Omental fat pad (tissue), 4 donors: ENCODE data around the gene TUBE1. TPM values are rescaled to one million over a fixed set of nuclear protein-coding genes. Genes with fewer than 3 reads are reported as not detected.
A peak's percentile ranks its signal among the peaks of the same experiment; 100 is the strongest.

Experiments used
- ATAC-seq: fragments of 150-250 bp; one replicate; pipeline ENCODE4 v1.9.1; 2016; ENCODE audit warnings: mild to moderate bottlenecking, moderate library complexity; ENCODE audit not compliant: low FRiP score
- DNase-seq: peaks from one replicate; pipeline ENCODE4 v3.0.0-alpha.2; 2019; ENCODE audit warnings: low spot score
- CTCF ChIP-seq, 3 donors: fragments of 450-650 bp; IDR thresholded peaks; one replicate each; pipeline ENCODE4 v1.5.1; 2016 to 2017; ENCODE audit warnings: antibody characterized with exemption in 3 of 3, mild to moderate bottlenecking in 3 of 3, moderate library complexity in 2 of 3
- total RNA-seq, 4 donors: library from RNA; depleted of rRNA; stranded (reverse); fragments of >200 nt; gene quantifications; one replicate each; pipeline ENCODE4 v1.1.0, GENCODE V29; 2016

Gene TUBE1
- total RNA-seq, 4 donors from 2014 or later: 21.0 to 68.7 (median 31.6) TPM

GRCh38 chr6:112100561-112100960 lies 13.3 kb upstream of the TUBE1 start:
- ATAC-seq (no peak), DNase-seq (no peak)
- no peak for TF ChIP-seq CTCF (IDR thresholded peaks at IDR 0.05)

GRCh38 chr6:112096901-112097300 lies 9.6 kb upstream of the TUBE1 start:
- DNase-seq (no peak), ATAC-seq (no peak)
- no peak for TF ChIP-seq CTCF (IDR thresholded peaks at IDR 0.05)

GRCh38 chr6:112087916-112088315 lies 634 bp upstream of the TUBE1 start:
- no peak for TF ChIP-seq CTCF (IDR thresholded peaks at IDR 0.05)
- no peak for DNase-seq
- no peak for ATAC-seq

GRCh38 chr6:112086744-112087135 lies 542 bp downstream of the TUBE1 start:
- TF ChIP-seq CTCF (IDR thresholded peaks at IDR 0.05): no peak
- ATAC-seq: peak; percentile 38
- no peak for DNase-seq

GRCh38 chr6:112085286-112086065 lies 1.8 kb downstream of the TUBE1 start:
- no peak for DNase-seq
- no peak for ATAC-seq
- TF ChIP-seq CTCF (IDR thresholded peaks at IDR 0.05): no peak

GRCh38 chr6:112081569-112081968 lies 5.7 kb downstream of the TUBE1 start:
- no peak for DNase-seq
- ATAC-seq: no peak
- TF ChIP-seq CTCF (IDR thresholded peaks at IDR 0.05): no peak

GRCh38 chr6:112066606-112067005 lies 20.7 kb downstream of the TUBE1 start:
- no peak for TF ChIP-seq CTCF (IDR thresholded peaks at IDR 0.05)
- no peak for DNase-seq
- ATAC-seq: no peak
